ENCODE results near the gene ROBO1.
"Not testable (repeated sequence)": the region's sequence is repeated elsewhere in the genome, so short reads cannot be mapped to it uniquely, and the experiment has no call there.

ROBO1 gene

GRCh38 chr3:78725703-78726246 lies 1042.0 kb downstream of the ROBO1 start:
- peak; percentile 12 for DNase-seq

GRCh38 chr3:78724859-78725258 lies 1042.9 kb downstream of the ROBO1 start:
- DNase-seq: no peak

- not testable (repeated sequence) for DNase-seq
Observed at GRCh38 chr3:78724364-78724763, 1043.4 kb downstream of the ROBO1 start.

GRCh38 chr3:78721771-78722543 lies 1045.8 kb downstream of the ROBO1 start:
- no peak for DNase-seq

GRCh38 chr3:78718707-78719106 lies 1049.1 kb downstream of the ROBO1 start:
- no peak for DNase-seq

- DNase-seq: no peak
Observed at GRCh38 chr3:78717041-78717440, 1050.8 kb downstream of the ROBO1 start.

- no peak for DNase-seq
Observed at GRCh38 chr3:78712941-78713340, 1054.9 kb downstream of the ROBO1 start.

- DNase-seq: no peak
Observed at GRCh38 chr3:78712270-78712669, 1055.5 kb downstream of the ROBO1 start.

- no peak for DNase-seq
Observed at GRCh38 chr3:78708565-78709073, 1059.2 kb downstream of the ROBO1 start.

GRCh38 chr3:78707609-78708008 lies 1060.2 kb downstream of the ROBO1 start:
- no peak for DNase-seq

GRCh38 chr3:78706906-78707523 lies 1060.8 kb downstream of the ROBO1 start:
- no peak for DNase-seq

- peak; percentile 8 for DNase-seq
Observed at GRCh38 chr3:78703944-78704343, 1063.9 kb downstream of the ROBO1 start.

- no peak for DNase-seq
Observed at GRCh38 chr3:78701537-78701936, 1066.3 kb downstream of the ROBO1 start.

GRCh38 chr3:78698431-78698830 lies 1069.4 kb downstream of the ROBO1 start:
- no peak for DNase-seq

- DNase-seq: no peak
Observed at GRCh38 chr3:78697426-78697825, 1070.4 kb downstream of the ROBO1 start.

GRCh38 chr3:78690766-78691165 lies 1077.0 kb downstream of the ROBO1 start:
- DNase-seq: peak; percentile 37

GRCh38 chr3:78689378-78689777 lies 1078.4 kb downstream of the ROBO1 start:
- no peak for DNase-seq

- no peak for DNase-seq
Observed at GRCh38 chr3:78687520-78687919, 1080.3 kb downstream of the ROBO1 start.

GRCh38 chr3:78683284-78683683 lies 1084.5 kb downstream of the ROBO1 start:
- no peak for DNase-seq

- DNase-seq: not testable (repeated sequence)
Observed at GRCh38 chr3:78675119-78675805, 1092.5 kb downstream of the ROBO1 start.

GRCh38 chr3:78670746-78671145 lies 1097.1 kb downstream of the ROBO1 start:
- DNase-seq: no peak

- DNase-seq: no peak
Observed at GRCh38 chr3:78670094-78670493, 1097.7 kb downstream of the ROBO1 start.

GRCh38 chr3:78668302-78668701 lies 1099.5 kb downstream of the ROBO1 start:
- no peak for DNase-seq
